ENCODE measurements around the gene CBLN1.
"Not testable (repeated sequence)": the region's sequence is repeated elsewhere in the genome, so short reads cannot be mapped to it uniquely, and the experiment has no call there.

The CBLN1 gene

GRCh38 chr16:49277766-49278566 lies 3.7 kb downstream of the CBLN1 start:
- no peak for DNase-seq (ENCODE audit: low read depth)

GRCh38 chr16:49277386-49277742 lies 4.3 kb downstream of the CBLN1 start:
- no peak for DNase-seq (ENCODE audit: low read depth)

- no peak for DNase-seq (ENCODE audit: low read depth)
These were observed 4.8 kb downstream of the CBLN1 start for GRCh38 chr16:49276646-49277385.

- no peak for DNase-seq (ENCODE audit: low read depth)
These were observed 5.8 kb downstream of the CBLN1 start for GRCh38 chr16:49275870-49276269.

- no peak for DNase-seq (ENCODE audit: low read depth)
These were observed 6.4 kb downstream of the CBLN1 start for GRCh38 chr16:49275050-49275730.

- no peak for DNase-seq (ENCODE audit: low read depth)
These were observed 7.0 kb downstream of the CBLN1 start for GRCh38 chr16:49274591-49274990.

- no peak for DNase-seq (ENCODE audit: low read depth)
These were observed 7.9 kb downstream of the CBLN1 start for GRCh38 chr16:49273771-49274170.

GRCh38 chr16:49271363-49271762 lies 10.3 kb downstream of the CBLN1 start:
- no peak for DNase-seq (ENCODE audit: low read depth)

GRCh38 chr16:49269201-49269600 lies 12.4 kb downstream of the CBLN1 start:
- no peak for DNase-seq (ENCODE audit: low read depth)

GRCh38 chr16:49268667-49269066 lies 13.0 kb downstream of the CBLN1 start:
- DNase-seq (ENCODE audit: low read depth), result no peak

- no peak for DNase-seq (ENCODE audit: low read depth)
These were observed 19.1 kb downstream of the CBLN1 start for GRCh38 chr16:49262501-49262900.

- DNase-seq (ENCODE audit: low read depth), result no peak
These were observed 19.7 kb downstream of the CBLN1 start for GRCh38 chr16:49261930-49262329.

GRCh38 chr16:49260956-49261530 lies 20.6 kb downstream of the CBLN1 start:
- DNase-seq (ENCODE audit: low read depth), result no peak

GRCh38 chr16:49260253-49260652 lies 21.4 kb downstream of the CBLN1 start:
- DNase-seq (ENCODE audit: low read depth), result no peak

- no peak for DNase-seq (ENCODE audit: low read depth)
These were observed 22.3 kb downstream of the CBLN1 start for GRCh38 chr16:49259330-49259729.

- DNase-seq (ENCODE audit: low read depth), result no peak
These were observed 30.9 kb downstream of the CBLN1 start for GRCh38 chr16:49250689-49251088.

- DNase-seq (ENCODE audit: low read depth), result no peak
These were observed 33.4 kb downstream of the CBLN1 start for GRCh38 chr16:49248227-49248626.

GRCh38 chr16:49236216-49236615 lies 45.4 kb downstream of the CBLN1 start:
- DNase-seq (ENCODE audit: low read depth), result no peak

GRCh38 chr16:49228335-49228734 lies 53.3 kb downstream of the CBLN1 start:
- DNase-seq (ENCODE audit: low read depth), result not testable (repeated sequence)

All from GM04503 (cell line).